Adrenal gland (tissue), 12 donors: ENCODE results near the gene PHKB. TPM values are rescaled to one million over a fixed set of nuclear protein-coding genes. Genes with fewer than 3 reads are reported as not detected.

Experiments used
- DNase-seq, 7 donors: peaks; one replicate each; pipeline ENCODE4 v3.0.0-alpha.2; 2019 to 2020
- H3K27ac ChIP-seq, 5 donors: fragments of 200-600 bp; sonication (generic) in 4 of 5; 1 replicate in 3 of 5; 2 replicates in 2 of 5; pipeline versions ENCODE4 v1.5.1 to v1.8.0; 2016 to 2020; ENCODE audit warnings: mild to moderate bottlenecking in 1 of 5
- H3K27me3 ChIP-seq: fragments of 200-600 bp; 2 replicates; pipeline ENCODE4 v1.8.0; 2021
- H3K36me3 ChIP-seq, 2 donors: fragments of 200-600 bp; replicated peaks in 1 of 2; 1 replicate in 1 of 2; 2 replicates in 1 of 2; pipeline versions ENCODE4 v1.5.1 to v1.8.0; 2018 to 2022
- H3K4me1 ChIP-seq, 2 donors: fragments of 200-600 bp; replicated peaks in 1 of 2; 1 replicate in 1 of 2; 2 replicates in 1 of 2; pipeline versions ENCODE4 v1.5.1 to v1.8.0; 2018 to 2021
- H3K4me3 ChIP-seq, 4 donors: fragments of 200-600 bp; sonication (generic) in 3 of 4; one replicate each; pipeline ENCODE4 v1.5.1; 2016 to 2018
- H3K9me3 ChIP-seq, 3 donors: fragments of 200-600 bp; sonication (generic) in 1 of 3; replicated peaks in 1 of 3; 1 replicate in 2 of 3; 2 replicates in 1 of 3; pipeline versions ENCODE4 v1.5.1 to v1.8.0; 2016 to 2021
- POLR2A ChIP-seq, 2 donors: fragments of 450-650 bp; IDR thresholded peaks; one replicate each; pipeline ENCODE4 v1.6.1; 2017; ENCODE audit warnings: antibody characterized with exemption in 2 of 2, mild to moderate bottlenecking in 2 of 2, moderate library complexity in 1 of 2
- WGBS, 4 donors: extraction: QIAGEN DNeasy Blood & Tissue Kit in 2 of 4; methylation state at CpG; one replicate each; pipeline versions ENCODE4 v1.1.5 to v1.1.7; 2013 to 2017; 5-methylcytosine and 5-hydroxymethylcytosine counted together
- intact Hi-C, 2 donors: fragments of 100-400 bp; cut with DNase I; formaldehyde crosslinking; loops; one replicate each; pipeline versions ENCODE4 v1.14.1 to v1.15.0; 2022 to 2023
- polyA plus RNA-seq, 3 donors: library from polyadenylated mRNA; stranded (reverse); fragments of 200-250 nt in 2 of 3; fragments of 350-450 nt in 1 of 3; fragmentation: Illumina TruSeq in 1 of 3; extraction: RNeasy Lipid Tissue Mini Kit (QIAGEN cat#74804) in 1 of 3; gene quantifications; one replicate each; pipeline ENCODE4 v1.2.3, GENCODE V29; 2013 to 2014
- total RNA-seq, 9 donors: library from RNA; depleted of rRNA in 4 of 9; stranded (reverse); fragments of >200 nt in 4 of 9; fragments of 120-200 nt in 1 of 9; fragmentation: NEBNext Ultra II Directional in 1 of 9; extraction: Animal tissue kit (Norgen Biotek cat#: 25700) in 1 of 9; gene quantifications; one replicate each; pipeline versions ENCODE4 v1.1.0 to v1.2.4, GENCODE V29; 2013 to 2023
- TF ChIP-seq, protein P1 (sequence below), 6 experiments: fragments of 450-650 bp in 4 of 6; fragments of 200-600 bp in 2 of 6; sonication (generic) in 1 of 6; IDR thresholded peaks; 1 replicate in 5 of 6; 2 replicates in 1 of 6; pipeline versions ENCODE4 v1.5.1 to v1.8.0; 2016 to 2021; ENCODE audit warnings: antibody characterized with exemption in 6 of 6, mild to moderate bottlenecking in 2 of 6, moderate library complexity in 1 of 6
- donor health status: healthy with polysubstance abuse.
- donor health status: Bipolar disorder and iron deficiency.
- donor health status: DM: yes; HTN: yes; CAD: no.
- donor health status: DM: no; HTN: no; CAD: no.
- donor health status: DM: no; HTN: no; CAD: no.
- donor health status: DM: yes; HTN: yes; CAD: no.

Gene PHKB
- total and polyA plus RNA-seq, 12 donors = 27.6 to 167 (median 107) TPM

DNA sequence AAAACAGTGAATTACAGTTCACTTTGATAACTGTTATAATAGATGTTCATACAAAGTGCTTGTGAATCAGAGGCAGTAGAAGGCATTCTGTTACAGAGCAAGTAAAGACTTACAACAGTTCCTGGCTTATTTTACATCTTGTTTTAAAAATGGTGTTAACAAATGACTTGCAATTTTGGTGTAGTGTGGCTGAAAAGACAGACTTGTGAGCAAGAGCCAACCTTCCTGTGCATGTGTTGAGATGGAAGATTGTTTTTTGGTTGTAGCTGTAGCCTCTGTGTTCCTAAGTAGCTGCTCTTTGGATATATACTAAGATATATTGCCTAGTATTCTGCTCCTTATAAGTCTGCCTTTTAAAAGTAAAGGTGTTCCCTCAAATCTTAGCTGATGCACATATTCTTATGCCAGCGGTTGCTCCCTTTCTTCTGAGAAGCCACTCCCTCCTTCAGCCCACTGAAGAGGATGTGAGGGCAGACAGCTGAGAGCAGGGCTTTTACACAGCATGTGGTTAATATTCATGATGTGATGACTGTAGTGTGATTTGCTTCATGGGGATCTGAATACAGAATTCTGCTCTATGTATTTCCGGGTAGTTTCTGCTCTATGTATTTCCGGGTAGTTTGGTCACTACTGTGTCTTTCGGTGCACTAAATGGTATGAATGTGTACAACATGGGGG, 182.3 kb downstream of the PHKB start:
- H3K27me3 ChIP-seq = no peaks in the 10 kb centered on the region
- no peak overlapping the region for H3K27ac ChIP-seq
- no peaks in the 10 kb centered on the region for H3K9me3 ChIP-seq
- DNase-seq = no peak
- WGBS, 4 donors = 80 to 91% (median 87%) methylated on average over 4 of the region's 4 CpGs
- H3K36me3 ChIP-seq = peaks cover 0 to 2% of the 10 kb centered on the region in 2 donors
- intact Hi-C loops = no loop called here
- no peaks in the 10 kb centered on the region for H3K4me1 ChIP-seq
- TF ChIP-seq POLR2A (IDR thresholded peaks at IDR 0.05) = no peak
- TF ChIP-seq, protein P1, sequence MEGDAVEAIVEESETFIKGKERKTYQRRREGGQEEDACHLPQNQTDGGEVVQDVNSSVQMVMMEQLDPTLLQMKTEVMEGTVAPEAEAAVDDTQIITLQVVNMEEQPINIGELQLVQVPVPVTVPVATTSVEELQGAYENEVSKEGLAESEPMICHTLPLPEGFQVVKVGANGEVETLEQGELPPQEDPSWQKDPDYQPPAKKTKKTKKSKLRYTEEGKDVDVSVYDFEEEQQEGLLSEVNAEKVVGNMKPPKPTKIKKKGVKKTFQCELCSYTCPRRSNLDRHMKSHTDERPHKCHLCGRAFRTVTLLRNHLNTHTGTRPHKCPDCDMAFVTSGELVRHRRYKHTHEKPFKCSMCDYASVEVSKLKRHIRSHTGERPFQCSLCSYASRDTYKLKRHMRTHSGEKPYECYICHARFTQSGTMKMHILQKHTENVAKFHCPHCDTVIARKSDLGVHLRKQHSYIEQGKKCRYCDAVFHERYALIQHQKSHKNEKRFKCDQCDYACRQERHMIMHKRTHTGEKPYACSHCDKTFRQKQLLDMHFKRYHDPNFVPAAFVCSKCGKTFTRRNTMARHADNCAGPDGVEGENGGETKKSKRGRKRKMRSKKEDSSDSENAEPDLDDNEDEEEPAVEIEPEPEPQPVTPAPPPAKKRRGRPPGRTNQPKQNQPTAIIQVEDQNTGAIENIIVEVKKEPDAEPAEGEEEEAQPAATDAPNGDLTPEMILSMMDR (IDR thresholded peaks at IDR 0.05) = no peak
- H3K4me3 ChIP-seq = no peak overlapping the region

DNA sequence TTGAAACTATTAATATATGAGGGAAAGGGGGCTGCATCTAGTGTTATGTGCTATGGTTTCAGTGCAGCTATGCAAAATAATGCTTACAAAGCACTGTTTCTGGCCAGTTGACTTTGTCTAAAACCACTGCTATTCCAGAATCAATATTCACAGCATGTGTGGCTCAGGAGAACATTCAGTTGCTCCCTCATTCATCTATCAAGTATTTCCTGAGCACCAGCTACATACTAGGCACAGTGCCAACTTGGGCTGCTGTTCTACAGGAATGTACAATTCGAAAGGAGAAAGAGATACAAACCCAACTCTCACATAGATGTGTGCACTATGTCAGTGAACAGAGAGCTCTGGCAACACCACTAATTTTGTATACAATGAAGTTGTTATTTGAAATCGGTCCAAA, 183.0 kb downstream of the PHKB start:
- no peaks in the 10 kb centered on the region for H3K27me3 ChIP-seq
- 51 to 73% (median 63%) methylated on average over 2 of the region's 2 CpGs for WGBS, 4 donors
- peaks cover 0 to 9% of the 10 kb centered on the region in 2 donors for H3K36me3 ChIP-seq
- TF ChIP-seq, protein P1 (IDR thresholded peaks at IDR 0.05) = no peak
- no peak for TF ChIP-seq POLR2A (IDR thresholded peaks at IDR 0.05)
- H3K4me3 ChIP-seq = no peak overlapping the region
- DNase-seq = peak in 6 of 7 donors; percentile 17 to 69 (median 45)
- intact Hi-C loops = no loop called here
- no peaks in the 10 kb centered on the region for H3K9me3 ChIP-seq
- H3K4me1 ChIP-seq = no peaks in the 10 kb centered on the region
- no peak overlapping the region for H3K27ac ChIP-seq

DNA sequence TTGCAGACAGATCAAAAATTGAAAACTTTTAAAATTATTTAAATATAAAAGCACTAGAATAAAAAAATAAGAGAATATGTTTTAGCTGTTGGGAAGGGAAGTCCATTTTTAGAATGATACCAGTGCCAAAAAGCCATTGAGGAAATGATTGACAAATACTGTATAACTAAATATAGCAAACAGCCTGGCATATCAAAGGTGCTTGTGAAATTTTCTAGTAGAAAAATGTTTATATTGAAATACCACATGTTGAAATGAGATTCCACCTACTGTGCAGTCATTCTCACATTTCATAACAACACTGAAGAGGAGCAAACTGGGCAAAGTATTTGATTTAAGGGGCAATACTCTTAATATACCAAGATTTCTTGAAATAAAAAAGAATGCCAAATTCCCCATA, 183.5 kb downstream of the PHKB start:
- Histone ChIP-seq H3K4me3 (no peak overlapping the region), H3K36me3 (peaks cover 0 to 10% of the 10 kb centered on the region in 2 donors), H3K27ac (no peak overlapping the region), H3K9me3 (no peaks in the 10 kb centered on the region), H3K4me1 (no peaks in the 10 kb centered on the region), H3K27me3 (no peaks in the 10 kb centered on the region)
- TF ChIP-seq POLR2A (IDR thresholded peaks at IDR 0.05) = no peak
- TF ChIP-seq, protein P1 (IDR thresholded peaks at IDR 0.05) = no peak
- DNase-seq = no peak
- intact Hi-C loops = no loop called here

DNA sequence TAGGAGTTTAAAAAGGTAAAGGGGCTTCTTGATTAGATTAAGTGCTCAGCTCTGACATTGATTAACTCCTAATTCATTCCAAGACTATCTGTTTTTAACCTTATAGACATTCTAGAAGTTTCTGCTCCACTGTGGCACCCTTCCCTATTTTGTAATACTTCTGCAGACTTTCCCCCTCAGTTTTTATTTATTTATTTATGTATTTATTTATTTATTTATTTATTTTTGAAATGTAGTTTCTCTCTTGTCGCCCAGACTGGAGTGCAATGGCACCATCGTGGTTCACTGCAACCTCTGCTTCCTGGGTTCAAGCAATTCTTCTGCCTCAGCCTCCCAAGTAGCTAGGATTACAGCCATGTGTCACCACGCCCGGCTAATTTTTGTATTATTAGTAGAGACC, 185.8 kb downstream of the PHKB start:
- H3K4me3 ChIP-seq = no peak overlapping the region
- intact Hi-C loops = no loop called here
- H3K27me3 ChIP-seq = no peaks in the 10 kb centered on the region
- TF ChIP-seq POLR2A (IDR thresholded peaks at IDR 0.05) = no peak
- DNase-seq = no peak
- no peak overlapping the region for H3K27ac ChIP-seq
- H3K4me1 ChIP-seq = no peaks in the 10 kb centered on the region
- H3K9me3 ChIP-seq = no peaks in the 10 kb centered on the region
- 93 to 97% (median 95%) methylated on average over 4 of the region's 4 CpGs for WGBS, 4 donors
- H3K36me3 ChIP-seq = peaks cover 0 to 14% of the 10 kb centered on the region in 2 donors

DNA sequence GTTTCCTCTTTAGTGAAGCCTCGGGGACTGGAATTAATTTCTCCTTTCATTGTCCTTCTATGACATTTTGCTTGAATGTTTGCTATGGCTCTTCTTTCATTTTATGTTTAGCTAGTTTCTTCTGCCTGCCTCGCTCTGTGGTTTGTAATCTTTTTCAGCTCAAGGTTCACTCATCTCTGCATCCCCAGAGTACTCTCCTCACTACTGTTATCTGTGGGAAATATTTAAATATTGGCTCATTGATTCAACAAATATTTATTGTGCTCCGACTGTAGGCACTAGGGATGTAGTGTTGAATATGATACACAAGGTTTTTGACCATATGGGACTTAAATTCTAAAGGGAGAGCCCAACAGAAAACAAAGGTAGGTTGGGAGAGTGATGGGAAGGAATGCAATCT, 195.9 kb downstream of the PHKB start:
- Histone ChIP-seq H3K27ac (no peak overlapping the region), H3K9me3 (no peaks in the 10 kb centered on the region), H3K27me3 (no peaks in the 10 kb centered on the region), H3K4me3 (no peak overlapping the region), H3K36me3 (peaks cover 0 to 18% of the 10 kb centered on the region in 2 donors), H3K4me1 (no peaks in the 10 kb centered on the region)
- intact Hi-C loops = no loop called here
- no peak for TF ChIP-seq POLR2A (IDR thresholded peaks at IDR 0.05)
- TF ChIP-seq, protein P1 (IDR thresholded peaks at IDR 0.05) = no peak
- WGBS, 4 donors = 94 to 99% (median 99%) methylated on average over 3 of the region's 3 CpGs
- no peak for DNase-seq
